ENCODE results near the gene TRMO.

DNA sequence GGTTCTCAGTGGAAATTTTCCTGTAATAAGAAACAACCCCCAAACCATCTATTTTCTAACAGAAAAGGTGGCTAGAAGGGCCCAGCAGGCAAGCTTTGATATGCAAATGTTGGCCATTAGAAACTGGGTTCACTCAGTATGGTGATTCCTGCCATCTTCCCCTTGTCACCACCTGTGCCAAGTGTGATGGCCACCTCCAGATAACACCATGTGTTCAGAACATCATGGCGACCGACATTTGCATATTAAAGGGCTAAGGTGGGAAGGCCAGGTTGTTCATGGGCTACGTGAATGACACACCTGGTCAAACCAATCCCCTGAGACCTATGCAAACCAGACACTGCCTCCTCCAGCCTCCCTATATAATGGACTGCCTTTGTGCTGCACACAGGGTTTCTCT lies 48.9 kb downstream of the TRMO start:
- TF ChIP-seq EGR1 (conservative IDR thresholded peaks at IDR 0.05): no peak
- TF ChIP-seq, protein P1, sequence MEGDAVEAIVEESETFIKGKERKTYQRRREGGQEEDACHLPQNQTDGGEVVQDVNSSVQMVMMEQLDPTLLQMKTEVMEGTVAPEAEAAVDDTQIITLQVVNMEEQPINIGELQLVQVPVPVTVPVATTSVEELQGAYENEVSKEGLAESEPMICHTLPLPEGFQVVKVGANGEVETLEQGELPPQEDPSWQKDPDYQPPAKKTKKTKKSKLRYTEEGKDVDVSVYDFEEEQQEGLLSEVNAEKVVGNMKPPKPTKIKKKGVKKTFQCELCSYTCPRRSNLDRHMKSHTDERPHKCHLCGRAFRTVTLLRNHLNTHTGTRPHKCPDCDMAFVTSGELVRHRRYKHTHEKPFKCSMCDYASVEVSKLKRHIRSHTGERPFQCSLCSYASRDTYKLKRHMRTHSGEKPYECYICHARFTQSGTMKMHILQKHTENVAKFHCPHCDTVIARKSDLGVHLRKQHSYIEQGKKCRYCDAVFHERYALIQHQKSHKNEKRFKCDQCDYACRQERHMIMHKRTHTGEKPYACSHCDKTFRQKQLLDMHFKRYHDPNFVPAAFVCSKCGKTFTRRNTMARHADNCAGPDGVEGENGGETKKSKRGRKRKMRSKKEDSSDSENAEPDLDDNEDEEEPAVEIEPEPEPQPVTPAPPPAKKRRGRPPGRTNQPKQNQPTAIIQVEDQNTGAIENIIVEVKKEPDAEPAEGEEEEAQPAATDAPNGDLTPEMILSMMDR (IDR thresholded peaks at IDR 0.05 in 2 of 3, conservative IDR thresholded peaks at IDR 0.05 in 1 of 3; ENCODE audit: insufficient read depth in 2 of 3, low read depth in 1 of 3, low read length in 3 of 3): no peak
- TF ChIP-seq, protein P2, sequence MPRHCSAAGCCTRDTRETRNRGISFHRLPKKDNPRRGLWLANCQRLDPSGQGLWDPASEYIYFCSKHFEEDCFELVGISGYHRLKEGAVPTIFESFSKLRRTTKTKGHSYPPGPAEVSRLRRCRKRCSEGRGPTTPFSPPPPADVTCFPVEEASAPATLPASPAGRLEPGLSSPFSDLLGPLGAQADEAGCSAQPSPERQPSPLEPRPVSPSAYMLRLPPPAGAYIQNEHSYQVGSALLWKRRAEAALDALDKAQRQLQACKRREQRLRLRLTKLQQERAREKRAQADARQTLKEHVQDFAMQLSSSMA (CRISPR knock-in tag; IDR thresholded peaks at IDR 0.05): no peak
- TF ChIP-seq PHF21A (IDR thresholded peaks at IDR 0.05; ENCODE audit: borderline replicate concordance, low read depth): no peak
